MCF 10A (cell line): ENCODE results near the gene GRIA1. TPM values are rescaled to one million over a fixed set of nuclear protein-coding genes. Genes with fewer than 3 reads are reported as not detected.

Source experiments
- BruUV-seq: library from RNA; stranded (reverse); fragments of 400-500 nt; replicated peaks from 2 replicates; lab custom pipeline; 2021; lab: Mats Ljungman, UMichigan
- CTCF ChIA-PET: fragments of 300-600 bp; sonication (Branson Sonifier 250); formaldehyde crosslinking; extraction: SDS; loops from one replicate; lab custom pipeline; 2021; ENCODE audit warnings: antibody characterized with exemption, inconsistent platforms; lab: Yijun Ruan, JAX
- POLR2A ChIA-PET: fragments of 300-600, 350-650 bp; sonication (Branson Sonifier 250); formaldehyde crosslinking; extraction: SDS; loops from one replicate; lab custom pipeline; 2020; ENCODE audit warnings: antibody characterized with exemption, inconsistent platforms; lab: Yijun Ruan, JAX
- DNase-seq: peaks from one replicate; pipeline ENCODE4 v3.0.0-alpha.2; 2018; ENCODE audit not compliant: unreplicated experiment
- H3K27ac Mint-ChIP-seq: one replicate; pipeline ENCODE4 v1.8.0; 2022; ENCODE audit warnings: mild to moderate bottlenecking, low read depth, mixed read lengths; ENCODE audit not compliant: unreplicated experiment
- H3K27me3 Mint-ChIP-seq: one replicate; pipeline ENCODE4 v1.8.0; 2022; ENCODE audit warnings: mixed read lengths; ENCODE audit not compliant: insufficient read depth, unreplicated experiment
- H3K36me3 Mint-ChIP-seq: one replicate; pipeline ENCODE4 v1.8.0; 2022; ENCODE audit warnings: mild to moderate bottlenecking, moderate library complexity, mixed read lengths; ENCODE audit not compliant: insufficient read depth, unreplicated experiment
- H3K4me1 Mint-ChIP-seq: one replicate; pipeline ENCODE4 v1.8.0; 2022; ENCODE audit warnings: mixed read lengths; ENCODE audit not compliant: insufficient read depth, unreplicated experiment
- H3K4me3 Mint-ChIP-seq: one replicate; pipeline ENCODE4 v1.8.0; 2022; ENCODE audit warnings: mild to moderate bottlenecking, moderate library complexity, mixed read lengths; ENCODE audit not compliant: unreplicated experiment
- H3K9me3 Mint-ChIP-seq: one replicate; pipeline ENCODE4 v1.8.0; 2022; ENCODE audit warnings: mixed read lengths; ENCODE audit not compliant: unreplicated experiment
- intact Hi-C: fragments of 100-400 bp; cut with micrococcal nuclease; formaldehyde crosslinking; loops from 2 replicates; pipeline ENCODE4 v1.14.1; 2022
- total RNA-seq: library from RNA; stranded (reverse); gene quantifications from 2 replicates; pipeline ENCODE4 v1.2.3, GENCODE V29; 2022
- TF ChIP-seq, protein P1 (sequence below): fragments of 200-600 bp; IDR thresholded peaks from one replicate; pipeline ENCODE4 v1.8.0; 2022; ENCODE audit warnings: antibody characterized with exemption, mild to moderate bottlenecking; ENCODE audit not compliant: unreplicated experiment

The GRIA1 gene
- total RNA-seq, 1 experiment from 2014 or later, result not detected

DNA sequence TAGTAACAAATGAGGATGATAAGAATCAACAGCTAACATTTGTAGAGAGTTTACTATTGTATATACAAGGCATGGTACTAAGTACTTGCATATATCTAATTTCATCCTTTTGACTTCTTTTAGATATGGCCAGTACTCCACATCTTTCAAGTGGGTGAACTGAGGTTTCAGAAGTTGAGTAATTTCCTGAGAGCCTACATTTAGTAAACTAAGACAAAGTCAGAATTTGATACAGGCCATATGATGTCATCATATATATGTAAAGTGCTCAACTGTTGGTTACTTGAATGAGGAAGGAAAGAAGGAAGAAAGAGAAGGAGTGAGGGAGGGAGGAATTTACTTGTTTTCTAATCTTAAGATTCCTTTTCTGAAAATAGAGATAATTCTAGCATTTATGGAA lies 52.8 kb downstream of the GRIA1 start:
- Mint-ChIP-seq H3K9me3 (peaks cover 12% of the 10 kb centered on the region), H3K36me3 (no peaks in the 10 kb centered on the region), H3K27ac (no peak overlapping the region), H3K27me3 (no peaks in the 10 kb centered on the region), H3K4me3 (no peak overlapping the region), H3K4me1 (peaks cover 17% of the 10 kb centered on the region)
- BruUV-seq, result no TSS peak
- POLR2A ChIA-PET, result interaction anchor here (0.6 kb wide), 1 partner anchor 421 kb away, joined by 3 read pairs; no protein-coding TSS in a partner anchor
- no peak for DNase-seq
- TF ChIP-seq, protein P1, sequence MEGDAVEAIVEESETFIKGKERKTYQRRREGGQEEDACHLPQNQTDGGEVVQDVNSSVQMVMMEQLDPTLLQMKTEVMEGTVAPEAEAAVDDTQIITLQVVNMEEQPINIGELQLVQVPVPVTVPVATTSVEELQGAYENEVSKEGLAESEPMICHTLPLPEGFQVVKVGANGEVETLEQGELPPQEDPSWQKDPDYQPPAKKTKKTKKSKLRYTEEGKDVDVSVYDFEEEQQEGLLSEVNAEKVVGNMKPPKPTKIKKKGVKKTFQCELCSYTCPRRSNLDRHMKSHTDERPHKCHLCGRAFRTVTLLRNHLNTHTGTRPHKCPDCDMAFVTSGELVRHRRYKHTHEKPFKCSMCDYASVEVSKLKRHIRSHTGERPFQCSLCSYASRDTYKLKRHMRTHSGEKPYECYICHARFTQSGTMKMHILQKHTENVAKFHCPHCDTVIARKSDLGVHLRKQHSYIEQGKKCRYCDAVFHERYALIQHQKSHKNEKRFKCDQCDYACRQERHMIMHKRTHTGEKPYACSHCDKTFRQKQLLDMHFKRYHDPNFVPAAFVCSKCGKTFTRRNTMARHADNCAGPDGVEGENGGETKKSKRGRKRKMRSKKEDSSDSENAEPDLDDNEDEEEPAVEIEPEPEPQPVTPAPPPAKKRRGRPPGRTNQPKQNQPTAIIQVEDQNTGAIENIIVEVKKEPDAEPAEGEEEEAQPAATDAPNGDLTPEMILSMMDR, result no peak
- CTCF ChIA-PET, result interaction anchor here (0.6 to 1.2 kb wide), 2 partner anchors 22 to 26 kb away, joined by 3 read pairs; no protein-coding TSS in a partner anchor
- intact Hi-C loops, result no loop called here

DNA sequence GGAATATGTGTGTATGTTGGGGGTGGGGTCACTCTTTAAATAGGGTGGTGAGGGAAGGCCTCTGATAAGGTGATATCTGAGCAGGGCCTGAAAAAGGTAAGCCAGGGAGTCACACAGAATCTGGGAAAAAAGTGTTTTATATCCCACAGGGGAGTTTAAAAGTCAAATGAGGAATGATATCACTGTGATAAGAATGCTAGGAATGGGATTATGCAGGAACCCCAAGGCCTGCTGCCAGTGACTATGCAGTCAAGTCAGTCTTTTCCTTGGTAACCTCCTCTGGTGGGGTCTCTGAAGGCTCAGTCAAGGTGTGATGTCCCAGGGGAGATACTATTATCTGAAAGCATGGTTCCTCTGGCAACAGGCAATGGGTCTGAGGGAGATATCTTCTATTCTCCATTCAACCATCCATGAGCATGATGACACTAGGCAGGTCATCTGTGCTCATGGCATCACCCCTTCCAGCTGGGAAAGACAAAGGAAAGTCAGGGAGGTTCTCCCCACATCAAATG lies 53.5 kb downstream of the GRIA1 start:
- peaks cover 12% of the 10 kb centered on the region for H3K9me3 Mint-ChIP-seq
- BruUV-seq, result no TSS peak
- ChIA-PET CTCF (interaction anchor here (0.6 to 2.8 kb wide), 5 partner anchors 10 to 1658 kb away, joined by 3 to 12 read pairs (median 3); no protein-coding TSS in a partner anchor), POLR2A (no interaction called here)
- peaks cover 17% of the 10 kb centered on the region for H3K4me1 Mint-ChIP-seq
- H3K27me3 Mint-ChIP-seq, result no peaks in the 10 kb centered on the region
- TF ChIP-seq, protein P1, result no peak
- H3K27ac Mint-ChIP-seq, result no peak overlapping the region
- intact Hi-C loops, result no loop called here
- no peak overlapping the region for H3K4me3 Mint-ChIP-seq
- no peaks in the 10 kb centered on the region for H3K36me3 Mint-ChIP-seq
- DNase-seq, result no peak

DNA sequence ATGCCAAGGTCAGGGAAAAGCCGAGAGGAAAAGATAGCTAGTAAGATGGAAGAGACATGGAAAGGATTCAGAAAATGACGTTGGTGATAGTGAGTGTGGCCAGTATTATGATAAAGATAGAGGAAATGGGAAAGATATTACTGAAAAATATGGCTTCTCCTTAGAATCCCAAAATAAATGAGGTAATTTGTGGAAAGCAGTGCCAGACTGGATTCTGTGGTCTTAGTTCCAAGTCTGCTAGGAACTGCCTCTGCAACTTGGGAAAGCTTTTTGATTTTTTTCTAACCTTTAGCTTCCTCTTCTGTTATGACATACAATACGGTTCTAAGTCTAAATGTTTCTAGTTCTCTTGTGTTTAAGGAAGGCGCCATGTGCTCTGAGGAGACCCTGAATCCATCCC lies 54.2 kb downstream of the GRIA1 start:
- H3K27ac Mint-ChIP-seq, result no peak overlapping the region
- peaks cover 12% of the 10 kb centered on the region for H3K9me3 Mint-ChIP-seq
- ChIA-PET POLR2A (no interaction called here), CTCF (interaction anchor here (0.6 to 2.8 kb wide), 4 partner anchors 9 to 1657 kb away, joined by 3 to 12 read pairs (median 5); no protein-coding TSS in a partner anchor)
- H3K4me1 Mint-ChIP-seq, result peaks cover 17% of the 10 kb centered on the region
- no peak for DNase-seq
- H3K36me3 Mint-ChIP-seq, result no peaks in the 10 kb centered on the region
- TF ChIP-seq, protein P1, result no peak
- H3K4me3 Mint-ChIP-seq, result no peak overlapping the region
- BruUV-seq, result no TSS peak
- intact Hi-C loops, result no loop called here
- H3K27me3 Mint-ChIP-seq, result no peaks in the 10 kb centered on the region

- Mint-ChIP-seq H3K4me3 (no peak overlapping the region), H3K27me3 (no peaks in the 10 kb centered on the region), H3K27ac (peak overlapping the region; percentile 29), H3K4me1 (peaks cover 23% of the 10 kb centered on the region), H3K36me3 (no peaks in the 10 kb centered on the region), H3K9me3 (peaks cover 12% of the 10 kb centered on the region)
- CTCF ChIA-PET, result interaction anchor here (0.6 to 2.8 kb wide), 3 partner anchors 46 to 213 kb away, joined by 3 to 12 read pairs (median 5); no protein-coding TSS in a partner anchor
- BruUV-seq, result no TSS peak
- TF ChIP-seq, protein P1, result no peak
- peak; percentile 63 for DNase-seq
- intact Hi-C loops, result no loop called here
- POLR2A ChIA-PET, result interaction anchor here (1.2 to 1.8 kb wide), 3 partner anchors 9 to 445 kb away, joined by 3 to 6 read pairs (median 3); no protein-coding TSS in a partner anchor
Measured at GRCh38 chr5:153546566-153546965, 56.1 kb downstream of the GRIA1 start.
